NB4 (cell line): Measurements from ENCODE around the gene KCNQ1.
A peak's percentile ranks its signal among the peaks of the same experiment; 100 is the strongest.

ENCODE experiments used
- DNase-seq: peaks from one replicate; pipeline ENCODE4 v3.0.0; 2010; ENCODE audit warnings: low read depth
- H3K4me3 ChIP-seq: one replicate; pipeline ENCODE4 v1.5.1; 2011; ENCODE audit warnings: mild to moderate bottlenecking, low read depth, low read length, moderate library complexity
- MYC ChIP-seq: IDR thresholded peaks from 2 replicates; pipeline ENCODE4 v1.6.1; 2011; ENCODE audit warnings: low read depth, low read length
- POLR2A ChIP-seq: IDR thresholded peaks from 2 replicates; pipeline ENCODE4 v1.6.1; 2011; ENCODE audit warnings: mild to moderate bottlenecking; ENCODE audit not compliant: insufficient read length; ENCODE audit errors: extremely low read depth
- TF ChIP-seq, protein P1 (sequence below): IDR thresholded peaks from one replicate; pipeline ENCODE4 v1.5.1; 2012; ENCODE audit warnings: low read depth, low read length
- TF ChIP-seq, protein P2 (sequence below): IDR thresholded peaks from 2 replicates; pipeline ENCODE4 v1.6.1; 2011; ENCODE audit warnings: low read depth, low read length

The KCNQ1 gene

DNA sequence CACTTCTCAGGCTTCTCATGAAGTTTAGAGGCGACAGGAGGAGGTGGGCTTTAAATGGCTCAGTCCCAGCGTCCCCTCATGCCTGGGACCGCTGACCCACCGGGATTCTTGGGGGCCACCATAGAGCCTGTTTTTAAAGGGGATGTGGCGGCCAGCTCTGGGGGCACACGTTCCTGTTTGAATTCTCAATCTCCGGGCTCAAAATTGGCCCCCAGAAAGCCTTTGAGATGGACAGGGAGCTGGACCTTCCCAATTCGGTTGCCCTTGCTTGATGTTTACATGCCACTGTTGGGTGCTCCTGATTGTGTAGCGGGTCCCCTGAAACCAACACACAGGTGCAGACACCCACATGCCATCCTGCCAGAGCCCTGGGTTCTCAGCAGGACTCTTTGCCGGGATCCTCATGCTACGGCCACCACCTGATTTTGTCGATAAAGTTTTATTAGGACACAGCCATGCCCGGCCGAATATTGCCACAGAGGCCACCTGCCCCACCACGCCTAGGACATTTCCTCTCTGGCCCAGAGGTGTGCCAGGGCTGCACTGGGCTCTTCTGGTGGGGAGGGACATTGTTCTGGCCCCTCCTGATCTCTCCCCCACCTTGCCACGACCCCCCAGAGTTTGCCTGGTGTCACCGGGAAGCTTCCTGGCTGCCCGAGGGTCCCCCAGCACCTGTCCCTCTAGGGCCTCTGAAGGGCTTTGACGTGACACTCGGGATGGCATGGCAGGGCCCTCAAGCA, 71.6 kb downstream of the KCNQ1 start:
- DNase-seq = peak; percentile 0
- no peak overlapping the region for H3K4me3 ChIP-seq
- TF ChIP-seq MYC = no peak
- TF ChIP-seq POLR2A = no peak
- TF ChIP-seq, protein P1, sequence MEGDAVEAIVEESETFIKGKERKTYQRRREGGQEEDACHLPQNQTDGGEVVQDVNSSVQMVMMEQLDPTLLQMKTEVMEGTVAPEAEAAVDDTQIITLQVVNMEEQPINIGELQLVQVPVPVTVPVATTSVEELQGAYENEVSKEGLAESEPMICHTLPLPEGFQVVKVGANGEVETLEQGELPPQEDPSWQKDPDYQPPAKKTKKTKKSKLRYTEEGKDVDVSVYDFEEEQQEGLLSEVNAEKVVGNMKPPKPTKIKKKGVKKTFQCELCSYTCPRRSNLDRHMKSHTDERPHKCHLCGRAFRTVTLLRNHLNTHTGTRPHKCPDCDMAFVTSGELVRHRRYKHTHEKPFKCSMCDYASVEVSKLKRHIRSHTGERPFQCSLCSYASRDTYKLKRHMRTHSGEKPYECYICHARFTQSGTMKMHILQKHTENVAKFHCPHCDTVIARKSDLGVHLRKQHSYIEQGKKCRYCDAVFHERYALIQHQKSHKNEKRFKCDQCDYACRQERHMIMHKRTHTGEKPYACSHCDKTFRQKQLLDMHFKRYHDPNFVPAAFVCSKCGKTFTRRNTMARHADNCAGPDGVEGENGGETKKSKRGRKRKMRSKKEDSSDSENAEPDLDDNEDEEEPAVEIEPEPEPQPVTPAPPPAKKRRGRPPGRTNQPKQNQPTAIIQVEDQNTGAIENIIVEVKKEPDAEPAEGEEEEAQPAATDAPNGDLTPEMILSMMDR = no peak
- TF ChIP-seq, protein P2, sequence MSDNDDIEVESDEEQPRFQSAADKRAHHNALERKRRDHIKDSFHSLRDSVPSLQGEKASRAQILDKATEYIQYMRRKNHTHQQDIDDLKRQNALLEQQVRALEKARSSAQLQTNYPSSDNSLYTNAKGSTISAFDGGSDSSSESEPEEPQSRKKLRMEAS = no peak

DNA sequence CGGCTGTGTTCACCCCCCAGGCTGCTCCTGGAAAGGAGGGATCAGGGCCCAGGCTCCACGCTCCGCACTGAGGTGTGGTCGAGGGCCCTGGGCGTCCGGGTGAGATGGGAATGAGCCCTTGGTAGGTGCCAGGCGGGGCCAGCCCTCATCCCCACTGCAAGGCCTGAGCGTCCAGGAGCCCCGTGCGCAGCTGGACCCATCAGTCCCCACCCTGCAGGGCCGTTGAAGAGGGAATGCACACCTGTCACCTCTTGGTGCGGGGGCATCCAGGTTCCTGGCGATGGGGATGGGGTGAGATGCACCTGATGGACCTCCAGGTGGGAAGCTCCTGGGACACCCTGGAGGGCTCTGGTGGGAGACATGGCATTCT, 72.2 kb downstream of the KCNQ1 start:
- TF ChIP-seq MYC (no peak), POLR2A (no peak)
- TF ChIP-seq, protein P1 = no peak
- TF ChIP-seq, protein P2 = no peak
- DNase-seq = no peak
- no peak overlapping the region for H3K4me3 ChIP-seq

DNA sequence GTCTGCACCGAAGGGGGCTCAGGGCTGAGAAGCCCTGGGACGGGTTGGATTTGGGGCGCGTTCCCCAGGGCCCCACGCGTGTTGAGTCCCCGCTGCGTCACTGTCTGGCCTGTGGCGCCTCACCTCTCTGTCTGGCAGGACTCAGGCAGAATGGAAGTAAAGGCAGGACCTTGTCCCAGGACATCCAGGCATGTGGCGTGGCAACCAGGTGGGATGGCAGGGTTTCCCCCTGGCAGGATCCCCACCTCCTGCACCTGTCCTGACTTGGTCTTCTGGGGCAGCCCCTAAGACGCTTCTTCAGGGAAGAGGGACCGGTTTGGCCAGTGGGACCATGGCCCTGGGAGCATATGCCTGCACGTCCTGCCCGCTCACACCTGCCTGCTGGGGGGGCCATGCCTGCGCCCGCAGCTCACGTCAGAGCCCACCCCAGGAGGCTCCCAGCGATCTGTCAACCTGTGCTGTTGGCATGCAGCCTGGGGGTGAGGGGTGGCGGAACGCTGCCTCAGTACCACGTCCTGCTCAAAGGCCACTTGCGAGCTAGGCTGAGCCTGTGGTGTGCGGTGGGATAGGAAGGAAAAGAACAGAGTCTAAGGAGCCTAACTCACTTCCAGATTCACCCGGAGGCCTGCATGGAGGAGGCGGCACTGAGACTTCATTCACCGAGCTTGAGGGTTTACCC, 72.7 kb downstream of the KCNQ1 start:
- DNase-seq = no peak
- TF ChIP-seq MYC (no peak), POLR2A (no peak)
- TF ChIP-seq, protein P2 = no peak
- TF ChIP-seq, protein P1 = no peak
- H3K4me3 ChIP-seq = no peak overlapping the region

DNA sequence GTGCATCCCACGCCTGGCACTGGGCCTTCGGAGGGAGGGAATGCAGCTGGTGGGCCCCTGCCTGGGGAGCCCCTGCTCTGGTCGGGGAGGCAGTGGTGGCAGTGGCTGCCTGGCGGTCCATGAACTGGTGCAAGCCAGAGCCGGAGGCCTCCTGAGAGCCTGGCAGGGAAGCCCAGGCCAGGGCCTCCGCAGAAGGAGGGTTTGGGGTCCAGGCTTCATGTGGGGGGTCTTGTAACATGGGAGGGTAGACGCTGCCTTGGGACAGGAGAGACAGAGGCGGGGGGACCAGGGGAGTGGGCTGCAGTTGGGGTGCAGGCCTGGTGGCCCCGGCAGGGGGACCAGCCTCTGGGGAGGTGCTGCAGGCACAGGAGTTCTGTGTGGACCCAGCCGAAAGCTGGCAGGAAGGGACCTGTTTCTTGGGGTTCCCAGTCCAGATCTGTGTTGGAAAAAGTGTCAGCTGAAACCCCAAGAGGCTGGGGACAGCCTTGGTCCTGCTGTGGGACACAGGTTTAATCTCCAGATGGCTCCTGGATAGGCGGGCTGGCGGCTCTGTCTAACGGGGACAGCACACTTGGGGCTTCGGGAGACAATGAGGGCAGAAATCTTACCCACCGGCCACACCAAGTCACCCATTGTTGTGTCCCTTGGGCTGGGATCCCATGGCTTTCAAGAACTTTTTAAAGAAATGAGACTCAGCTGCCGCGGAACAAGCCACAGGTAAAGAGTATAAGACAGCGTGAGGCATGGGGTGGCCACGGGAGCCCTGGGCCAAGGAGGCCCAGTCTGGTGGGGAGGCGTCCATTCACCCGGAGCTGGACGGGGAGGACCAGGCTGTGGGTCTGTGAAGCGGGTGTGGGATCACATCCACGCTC, 73.5 kb downstream of the KCNQ1 start:
- no peak overlapping the region for H3K4me3 ChIP-seq
- no peak for DNase-seq
- TF ChIP-seq POLR2A (no peak), MYC (no peak)
- TF ChIP-seq, protein P1 = no peak
- TF ChIP-seq, protein P2 = no peak

DNA sequence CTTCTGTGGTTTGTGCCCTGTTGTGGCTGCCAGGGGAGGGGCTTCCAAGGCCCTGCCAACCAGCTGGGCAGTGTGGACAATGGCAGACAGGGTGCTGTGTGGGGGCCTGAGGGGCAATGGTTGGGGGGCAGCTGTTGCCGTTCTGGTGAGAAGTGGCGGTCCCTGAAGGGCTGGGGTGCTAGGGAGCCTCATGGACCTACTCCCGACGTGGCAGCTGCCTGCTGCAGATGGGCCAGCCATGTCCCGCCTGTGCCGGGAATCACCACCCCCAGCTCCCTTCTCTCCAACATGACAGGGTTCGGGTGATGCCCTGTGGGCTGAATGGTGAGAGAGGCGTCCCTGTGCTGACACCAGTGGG, 74.2 kb downstream of the KCNQ1 start:
- no peak for TF ChIP-seq MYC
- TF ChIP-seq, protein P1 = no peak
- TF ChIP-seq, protein P2 = no peak
- TF ChIP-seq POLR2A = no peak
- H3K4me3 ChIP-seq = no peak overlapping the region
- no peak for DNase-seq
